Liver (tissue), 9 donors: ENCODE data around the gene NIPSNAP2. TPM values are rescaled to one million over a fixed set of nuclear protein-coding genes. Genes with fewer than 3 reads are reported as not detected.
A peak's percentile ranks its signal among the peaks of the same experiment; 100 is the strongest.
"Not testable (repeated sequence)": the region's sequence is repeated elsewhere in the genome, so short reads cannot be mapped to it uniquely, and the experiment has no call there.

ENCODE experiments used
- DNase-seq: peaks from one replicate; pipeline ENCODE4 v3.0.0-alpha.2; 2017; ENCODE audit warnings: low spot score
- H3K27ac ChIP-seq, 2 donors: one replicate each; pipeline ENCODE4 v1.7.0; 2013; ENCODE audit warnings: inconsistent platforms in 2 of 2, low read length in 2 of 2, control low read depth in 1 of 2, low read depth in 1 of 2, mild to moderate bottlenecking in 1 of 2
- H3K27me3 ChIP-seq, 4 donors: one replicate each; pipeline versions ENCODE4 v1.6.1 to v1.7.0; 2013; ENCODE audit warnings: low read length in 3 of 4, inconsistent platforms in 1 of 4, mild to moderate bottlenecking in 1 of 4, moderate library complexity in 1 of 4; ENCODE audit not compliant: control insufficient read depth in 4 of 4, insufficient read depth in 4 of 4
- H3K36me3 ChIP-seq, 4 donors: one replicate each; pipeline versions ENCODE4 v1.6.1 to v1.7.0; 2013; ENCODE audit warnings: low read length in 3 of 4, mild to moderate bottlenecking in 3 of 4, low read depth in 1 of 4, moderate library complexity in 1 of 4; ENCODE audit not compliant: control insufficient read depth in 4 of 4, insufficient read depth in 3 of 4
- H3K4me1 ChIP-seq, 4 donors: one replicate each; pipeline versions ENCODE4 v1.6.1 to v1.7.0; 2013; ENCODE audit warnings: low read length in 3 of 4, mild to moderate bottlenecking in 3 of 4, moderate library complexity in 1 of 4; ENCODE audit not compliant: control insufficient read depth in 4 of 4, insufficient read depth in 4 of 4
- H3K4me3 ChIP-seq, 3 donors: one replicate each; pipeline versions ENCODE4 v1.6.1 to v1.7.0; 2013; ENCODE audit warnings: low read length in 3 of 3, control low read depth in 1 of 3, low read depth in 1 of 3, mild to moderate bottlenecking in 1 of 3
- H3K9ac ChIP-seq, 2 donors: one replicate each; pipeline ENCODE4 v1.7.0; 2013; ENCODE audit warnings: low read length in 2 of 2, mild to moderate bottlenecking in 2 of 2, moderate library complexity in 2 of 2, control low read depth in 1 of 2, low read depth in 1 of 2
- H3K9me3 ChIP-seq, 4 donors: one replicate each; pipeline versions ENCODE4 v1.6.1 to v1.7.0; 2013; ENCODE audit warnings: low read length in 3 of 4; ENCODE audit not compliant: control insufficient read depth in 4 of 4
- ATF3 ChIP-seq: IDR thresholded peaks from 2 replicates; pipeline ENCODE4 v1.6.1; 2016; ENCODE audit warnings: antibody characterized with exemption
- CTCF ChIP-seq: fragments of 150-350 bp; IDR thresholded peaks from 2 replicates; pipeline ENCODE4 v1.5.1; 2017; ENCODE audit warnings: improper control_type of control experiment, low read depth, low read length; ENCODE audit not compliant: missing input control
- EGR1 ChIP-seq, 2 donors: IDR thresholded peaks; 2 replicates each; pipeline ENCODE4 v1.6.1; 2016 to 2018; ENCODE audit warnings: antibody characterized with exemption in 2 of 2, low read depth in 2 of 2
- FOXA2 ChIP-seq: IDR thresholded peaks from 2 replicates; pipeline ENCODE4 v1.6.1; 2016; ENCODE audit warnings: antibody characterized with exemption
- GABPA ChIP-seq, 2 donors: IDR thresholded peaks in 1 of 2; conservative IDR thresholded peaks in 1 of 2; 2 replicates each; pipeline ENCODE4 v1.6.1; 2016; ENCODE audit warnings: antibody characterized with exemption in 2 of 2, mild to moderate bottlenecking in 1 of 2, moderate library complexity in 1 of 2
- HNF4A ChIP-seq, 2 donors: conservative IDR thresholded peaks; 2 replicates each; pipeline ENCODE4 v1.6.1; 2016; ENCODE audit warnings: antibody characterized with exemption in 2 of 2, mild to moderate bottlenecking in 2 of 2
- JUND ChIP-seq, 2 donors: IDR thresholded peaks; 2 replicates each; pipeline ENCODE4 v1.6.1; 2016; ENCODE audit warnings: antibody characterized with exemption in 2 of 2
- MAX ChIP-seq: IDR thresholded peaks from 2 replicates; pipeline ENCODE4 v1.6.1; 2016; ENCODE audit warnings: antibody characterized with exemption
- RAD21 ChIP-seq, 2 donors: IDR thresholded peaks; 2 replicates each; pipeline ENCODE4 v1.6.1; 2016; ENCODE audit warnings: antibody characterized with exemption in 2 of 2, mild to moderate bottlenecking in 2 of 2
- RXRA ChIP-seq, 2 donors: IDR thresholded peaks; 2 replicates each; pipeline ENCODE4 v1.6.1; 2017 to 2018; ENCODE audit warnings: antibody characterized with exemption in 2 of 2, mild to moderate bottlenecking in 1 of 2
- TAF1 ChIP-seq: conservative IDR thresholded peaks from 2 replicates; pipeline ENCODE4 v1.6.1; 2016; ENCODE audit warnings: antibody characterized with exemption, mild to moderate bottlenecking
- WGBS: extraction: QIAGEN DNeasy Blood & Tissue Kit; methylation state at CpG from one replicate; pipeline ENCODE4 v1.1.7; 2013; 5-methylcytosine and 5-hydroxymethylcytosine counted together
- polyA plus RNA-seq, 2 donors: library from polyadenylated mRNA; stranded (reverse) in 1 of 2; unstranded in 1 of 2; fragments of 200-250 nt in 1 of 2; fragments of >200 nt in 1 of 2; fragmentation: Nextera tagmentation in 1 of 2; extraction: Ambion mirVana in 1 of 2; gene quantifications; one replicate each; pipeline versions ENCODE4 v1.2.1 to v1.2.3, GENCODE V29; 2013 to 2015
- total RNA-seq, 2 donors: library from RNA; depleted of rRNA; stranded (reverse); fragments of >200 nt; gene quantifications; one replicate each; pipeline ENCODE4 v1.2.3, GENCODE V29; 2014
- donor health status: healthy.
- donor health status: healthy.
- donor health status: healthy.
- donor health status: healthy.
- donor health status: healthy.

Gene NIPSNAP2
- total and polyA plus RNA-seq, 4 donors, result 6.0 to 20.4 (median 11.8) TPM

GRCh38 chr7:56028942-56029630, 64.7 kb downstream of the NIPSNAP2 start (continued):
- no peak for TF ChIP-seq MAX
- TF ChIP-seq CTCF, result no peak
- TF ChIP-seq TAF1, result no peak
- no peak for TF ChIP-seq FOXA2
- TF ChIP-seq RAD21 (IDR thresholded peaks at IDR 0.05), result no peak
- no peak for TF ChIP-seq GABPA (IDR thresholded peaks at IDR 0.05 in 1 of 2, conservative IDR thresholded peaks at IDR 0.05 in 1 of 2)
- peak; percentile 81 to 91 for TF ChIP-seq HNF4A (conservative IDR thresholded peaks at IDR 0.05)

- H3K4me1 ChIP-seq, result peaks cover 7 to 18% (median 15%) of the 10 kb centered on the region in 4 donors
- no peaks in the 10 kb centered on the region for H3K27me3 ChIP-seq
- H3K27ac ChIP-seq, result no peak overlapping the region
- no peak for DNase-seq
- no peak for TF ChIP-seq TAF1
- no peak for TF ChIP-seq FOXA2
- TF ChIP-seq EGR1 (IDR thresholded peaks at IDR 0.05; ENCODE audit: low read depth in 2 of 2), result no peak
- no peak for TF ChIP-seq RXRA (IDR thresholded peaks at IDR 0.05)
- no peak for TF ChIP-seq MAX
- TF ChIP-seq ATF3, result no peak
- TF ChIP-seq CTCF, result no peak
- TF ChIP-seq JUND (IDR thresholded peaks at IDR 0.05), result no peak
- no peak overlapping the region for H3K9ac ChIP-seq
- WGBS, result 97% methylated on average over 8 of the region's 8 CpGs
- H3K36me3 ChIP-seq, result peaks cover 0 to 3% (median 0%) of the 10 kb centered on the region in 4 donors
- H3K9me3 ChIP-seq, result no peaks in the 10 kb centered on the region
- H3K4me3 ChIP-seq, result no peak overlapping the region
Observed at GRCh38 chr7:56030340-56030739, 66.0 kb downstream of the NIPSNAP2 start.

- not testable (repeated sequence) for H3K9me3 ChIP-seq, DNase-seq, H3K9ac ChIP-seq, H3K27me3 ChIP-seq, H3K27ac ChIP-seq, H3K4me3 ChIP-seq, H3K36me3 ChIP-seq
- 81% methylated on average over 8 of the region's 8 CpGs for WGBS
- H3K4me1 ChIP-seq, result peaks cover 7 to 18% (median 15%) of the 10 kb centered on the region in 4 donors
Observed at GRCh38 chr7:56031556-56031955, 67.2 kb downstream of the NIPSNAP2 start.

GRCh38 chr7:56032578-56032977, 68.2 kb downstream of the NIPSNAP2 start:
- 97% methylated on average over 7 of the region's 7 CpGs for WGBS
- not testable (repeated sequence) for H3K9ac ChIP-seq, H3K4me3 ChIP-seq, H3K27ac ChIP-seq, DNase-seq, H3K36me3 ChIP-seq, H3K27me3 ChIP-seq, H3K9me3 ChIP-seq
- H3K4me1 ChIP-seq, result peaks cover 7 to 18% (median 15%) of the 10 kb centered on the region in 4 donors
